Measurements from ENCODE around the gene SDC4. TPM values are rescaled to one million over a fixed set of nuclear protein-coding genes. Genes with fewer than 3 reads are reported as not detected.
A peak's percentile ranks its signal among the peaks of the same experiment; 100 is the strongest.

The SDC4 gene
- total and polyA plus RNA-seq, 9 of the 15 experiments (the other 6 are each of a cell fraction or from before 2014, with no cell fraction given), result 2.1 to 10.7 (median 6.3) TPM

GRCh38 chr20:45343532-45344167 is 4.6 kb downstream of the SDC4 start (continued):
- TF ChIP-seq MGA (IDR thresholded peaks at IDR 0.05) (peak; percentile 27; the same call in 1 of the 2 replicates), MYBL2 (IDR thresholded peaks at IDR 0.05; ENCODE audit: low read depth) (peak; percentile 30; the same call in 1 of the 2 replicates), MYBL2 (CRISPR knock-in tag; IDR thresholded peaks at IDR 0.05; ENCODE audit: borderline replicate concordance) (no peak), RCOR1 (IDR thresholded peaks at IDR 0.05; ENCODE audit: borderline replicate concordance in 1 of 2, low read depth in 2 of 2, low read length in 2 of 2) (peak in 1 of 2 experiments; percentile 79; a peak in 1 of 4 replicates), POLR3G (IDR thresholded peaks at IDR 0.05; ENCODE audit: extremely low read depth, insufficient read length, insufficient replicate concordance) (no peak), MEIS2 (IDR thresholded peaks at IDR 0.05; ENCODE audit: partially characterized antibody) (peak; percentile 70), ZNF780A (CRISPR knock-in tag; IDR thresholded peaks at IDR 0.05) (no peak), HDAC2 (IDR thresholded peaks at IDR 0.05) (0 out of 2 replicates have a peak, but pooled peaks have one; percentile 68), HDAC1 (IDR thresholded peaks at IDR 0.05) (peak in 1 of 2 experiments; percentile 34; a peak in 1 of 4 replicates), TFAP4 (CRISPR knock-in tag; IDR thresholded peaks at IDR 0.05; ENCODE audit: borderline replicate concordance) (peak; percentile 70; the same call in 1 of the 2 replicates), ZHX1 (conservative IDR thresholded peaks at IDR 0.05; ENCODE audit: low read length) (no peak), MTA2 (IDR thresholded peaks at IDR 0.05; ENCODE audit: low read depth) (0 out of 2 replicates have a peak, but pooled peaks have one; percentile 31), TAL1 (IDR thresholded peaks at IDR 0.05) (peak; percentile 71)

Data from K562 (cell line).